Middle frontal gyrus (tissue), 1 donor: Measurements from ENCODE around the gene SH2D2A.
A peak's percentile ranks its signal among the peaks of the same experiment; 100 is the strongest.

Source experiments
- DNase-seq: peaks from one replicate; pipeline ENCODE4 v3.0.0-alpha.2; 2015; ENCODE audit warnings: low spot score; ENCODE audit errors: extremely low spot score

Gene SH2D2A

DNA sequence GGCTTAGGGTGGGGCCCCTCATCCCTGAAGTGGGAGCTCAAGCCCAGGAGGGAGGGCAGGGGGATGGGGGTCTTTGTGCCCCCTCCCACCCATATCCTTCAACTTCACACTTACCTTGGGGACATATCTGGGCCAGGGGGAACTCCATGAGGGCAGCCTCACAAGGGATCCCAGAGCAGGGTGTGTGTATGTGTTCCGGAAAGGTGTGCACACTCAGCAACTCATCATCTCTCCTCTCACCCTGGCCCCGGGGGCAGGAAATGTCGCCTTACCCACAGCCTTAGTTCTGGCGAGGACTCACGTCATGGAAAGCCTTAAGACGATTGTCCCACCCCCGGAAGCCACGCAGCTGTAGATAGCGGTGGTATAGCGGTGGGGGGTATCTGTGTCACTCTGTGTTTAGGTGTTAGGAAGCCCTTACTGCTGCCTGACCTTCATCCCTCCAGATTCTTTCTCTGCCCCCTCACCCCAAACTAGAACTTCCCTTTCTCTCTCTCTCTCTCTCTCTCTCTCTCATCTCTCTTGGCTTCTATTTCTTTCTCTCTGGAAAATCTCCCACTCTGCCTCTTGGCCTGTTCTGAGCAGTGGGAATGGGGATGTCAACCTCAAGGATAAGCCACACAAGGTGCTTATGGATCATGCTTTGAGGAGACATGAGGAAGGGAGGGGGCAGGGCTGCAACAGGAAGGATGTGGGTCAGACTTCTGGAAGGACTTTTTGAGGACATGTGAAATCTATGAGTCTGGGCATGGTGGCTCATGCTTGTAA is at the start of gene SH2D2A:
Gene SH2D2A, minus strand, starts transcription at position 288 of the 768 bp plus-strand sequence. Its CDS starts 140 bp downstream, at position 148.
- DNase-seq, result no peak

DNA sequence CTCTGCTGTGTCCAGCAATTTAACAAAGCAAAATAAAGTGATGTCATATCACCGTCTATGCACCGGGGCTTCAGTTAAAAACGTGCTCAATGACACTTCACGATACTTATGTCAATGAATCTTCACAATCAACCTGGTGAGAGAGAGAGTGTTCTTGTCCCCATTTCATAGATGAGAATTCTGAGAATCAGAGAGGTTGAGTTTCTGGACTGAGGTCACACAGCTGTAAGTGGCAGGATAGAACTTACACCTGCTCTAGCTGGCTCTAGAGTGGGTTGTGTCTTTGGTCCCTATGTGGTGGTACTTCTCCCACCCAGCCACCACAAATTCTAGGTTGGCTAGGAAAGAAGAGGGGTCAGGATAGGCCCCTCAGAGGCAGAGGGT is 49.2 kb upstream of the SH2D2A start:
- DNase-seq, result no peak

DNA sequence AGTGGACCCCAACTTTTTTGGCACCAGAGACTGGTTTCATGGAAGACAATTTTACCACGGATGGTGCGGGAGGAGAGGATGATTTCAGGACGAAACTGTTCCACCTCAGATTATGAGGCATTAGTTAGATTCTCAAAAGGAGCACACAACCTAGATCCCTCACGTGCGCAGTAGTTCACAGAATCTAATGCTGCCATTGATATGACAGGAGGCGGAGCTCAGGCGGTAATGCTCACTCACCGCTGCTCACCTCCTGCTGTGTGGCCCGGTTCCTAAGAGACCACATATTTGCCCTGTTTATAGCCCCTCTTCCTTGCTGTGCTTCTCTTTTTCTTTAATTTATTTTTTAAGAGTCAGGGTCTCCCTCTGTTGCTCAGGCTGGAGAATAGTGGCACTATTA is 48.6 kb upstream of the SH2D2A start:
- DNase-seq, result no peak

GRCh38 chr1:156864796-156865195 is 48.1 kb upstream of the SH2D2A start:
- DNase-seq, result no peak

- no peak for DNase-seq
Measured at GRCh38 chr1:156863631-156864030, 47.0 kb upstream of the SH2D2A start.

- no peak for DNase-seq
Measured at GRCh38 chr1:156862997-156863599, 46.5 kb upstream of the SH2D2A start.

DNA sequence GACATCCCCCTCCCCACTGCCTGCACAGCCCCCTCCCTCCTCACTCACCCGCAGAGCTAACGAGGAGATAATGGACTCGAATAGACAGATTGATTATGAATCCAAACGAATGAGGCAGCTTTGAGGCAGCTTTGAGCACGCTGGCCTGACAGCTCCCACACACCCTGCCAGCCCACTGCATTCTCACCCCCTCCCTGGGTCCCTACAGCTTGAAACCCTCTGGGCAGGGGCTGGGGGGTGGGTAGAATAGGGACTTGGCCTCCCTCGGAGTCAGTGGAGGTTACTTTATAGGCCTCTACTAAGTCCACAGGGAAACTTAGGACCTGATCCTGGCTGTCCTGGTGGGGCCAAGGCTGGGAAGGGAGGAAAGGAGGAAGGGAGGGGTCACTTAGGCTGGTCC is 45.9 kb upstream of the SH2D2A start:
- no peak for DNase-seq

DNA sequence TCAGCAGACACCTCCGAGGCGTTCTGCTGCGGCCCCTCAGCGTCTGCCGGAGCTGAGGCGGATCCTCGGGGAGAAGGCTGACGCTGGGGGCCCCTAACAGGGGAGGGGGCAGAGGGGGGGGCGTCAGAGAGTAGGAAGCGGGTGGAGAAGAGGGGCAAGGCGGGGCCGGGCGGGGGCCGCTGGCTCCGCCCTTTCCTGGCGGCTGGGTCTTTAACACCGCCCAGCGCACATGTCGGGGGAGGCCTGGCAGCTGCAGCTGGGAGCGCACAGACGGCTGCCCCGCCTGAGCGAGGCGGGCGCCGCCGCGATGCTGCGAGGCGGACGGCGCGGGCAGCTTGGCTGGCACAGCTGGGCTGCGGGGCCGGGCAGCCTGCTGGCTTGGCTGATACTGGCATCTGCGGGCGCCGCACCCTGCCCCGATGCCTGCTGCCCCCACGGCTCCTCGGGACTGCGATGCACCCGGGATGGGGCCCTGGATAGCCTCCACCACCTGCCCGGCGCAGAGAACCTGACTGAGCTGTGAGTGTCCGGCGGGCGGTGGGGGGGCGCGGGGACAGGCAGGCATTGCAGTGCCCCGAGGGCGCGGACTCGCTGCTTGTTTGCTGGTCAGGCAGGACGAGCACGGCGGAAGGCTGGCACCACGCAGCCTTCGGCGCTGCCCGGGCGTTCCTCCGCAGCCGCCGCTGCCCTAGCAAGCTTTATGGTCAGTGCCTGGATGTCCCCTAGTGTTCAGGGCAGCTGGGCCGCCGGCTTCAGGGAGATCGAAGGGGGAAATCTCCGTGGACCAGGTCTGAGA is 44.2 kb upstream of the SH2D2A start, which contains the start of gene NTRK1:
Gene NTRK1, plus strand, starts transcription at position 238 of the 796 bp plus-strand sequence. Its CDS starts 70 bp downstream, at position 308.
- DNase-seq, result no peak

DNA sequence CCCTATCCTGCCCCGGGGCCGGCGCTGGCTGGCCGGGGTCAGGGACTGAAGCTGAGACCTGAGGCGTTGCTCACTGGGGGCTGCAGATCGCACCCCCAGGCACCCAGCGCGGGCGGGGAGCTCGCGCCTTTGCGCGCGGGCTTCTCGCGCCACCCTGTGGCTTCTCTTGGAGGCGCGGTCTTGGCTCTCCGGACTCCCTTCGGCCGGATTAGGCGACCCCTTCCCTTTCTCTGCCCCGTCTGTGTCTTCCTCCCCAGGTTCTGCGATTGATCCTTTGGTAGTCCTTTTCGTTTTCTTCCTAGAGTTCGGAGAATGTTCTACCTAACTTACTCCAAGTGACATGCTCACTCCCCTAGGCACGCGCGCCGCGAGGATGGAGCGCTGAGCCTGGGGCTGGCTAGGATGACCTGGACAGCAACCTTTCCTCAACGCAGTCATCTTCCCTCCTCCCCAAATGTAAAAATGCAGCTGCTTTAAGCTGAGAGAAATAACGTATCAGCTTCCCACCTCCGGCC is 43.5 kb upstream of the SH2D2A start:
- DNase-seq, result peak; percentile 8

- no peak for DNase-seq
Measured at GRCh38 chr1:156859523-156860112, 43.0 kb upstream of the SH2D2A start.

GRCh38 chr1:156858959-156859522 is 42.4 kb upstream of the SH2D2A start, which contains the start of gene INSRR:
INSRR (minus strand) TSS chr1:156859117; CDS start chr1:156858621, 496 bp downstream.
- no peak for DNase-seq

GRCh38 chr1:156858555-156858956 is 41.9 kb upstream of the SH2D2A start:
- DNase-seq, result no peak

DNA sequence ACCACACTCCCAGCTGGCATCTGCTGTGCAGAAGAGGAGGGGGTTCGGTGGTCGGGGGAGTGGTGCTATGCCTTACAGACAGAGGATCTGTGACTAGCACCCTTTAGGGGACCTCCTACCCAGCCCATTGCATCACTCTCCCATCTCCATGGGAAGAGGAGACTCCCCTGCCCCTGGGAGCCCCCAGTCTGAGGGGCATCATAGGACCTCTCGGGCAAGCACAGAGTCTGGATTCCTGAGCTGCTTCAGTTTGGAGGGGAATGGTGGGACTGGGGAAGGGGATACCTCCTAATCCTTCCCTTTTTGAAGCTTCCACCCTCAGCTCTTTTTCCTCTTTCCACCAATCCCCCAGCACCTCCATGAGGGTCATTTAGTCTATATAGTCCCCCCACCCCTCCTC is 40.9 kb upstream of the SH2D2A start:
- no peak for DNase-seq

DNA sequence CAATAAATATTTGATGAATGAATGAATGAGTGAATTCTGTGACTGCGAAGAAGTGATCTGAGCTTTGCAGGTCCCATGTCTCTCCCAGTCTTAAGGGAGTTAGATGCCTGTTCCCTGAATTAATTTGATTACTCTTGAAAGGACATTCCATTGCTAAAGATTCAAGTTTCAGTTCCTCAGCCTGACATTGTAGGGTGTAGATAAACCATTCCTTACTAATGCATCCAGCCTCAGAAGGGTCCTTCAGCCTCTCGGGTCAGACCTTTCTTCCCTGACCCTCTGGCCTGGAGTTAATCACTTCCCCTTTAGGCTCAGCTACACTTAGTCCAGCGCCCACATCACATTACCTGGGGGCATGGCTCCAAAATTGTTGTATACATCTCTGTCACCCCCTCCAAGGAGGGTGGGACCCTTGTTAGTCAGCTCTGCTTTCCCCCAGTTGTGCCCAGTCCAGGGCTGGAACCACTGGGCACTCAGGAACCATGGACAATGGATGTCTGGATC is 39.7 kb upstream of the SH2D2A start:
- no peak for DNase-seq

GRCh38 chr1:156854634-156855033 is 38.0 kb upstream of the SH2D2A start:
- DNase-seq, result no peak

GRCh38 chr1:156853761-156854160 is 37.1 kb upstream of the SH2D2A start:
- DNase-seq, result no peak

GRCh38 chr1:156852418-156852874 is 35.8 kb upstream of the SH2D2A start:
- no peak for DNase-seq

DNA sequence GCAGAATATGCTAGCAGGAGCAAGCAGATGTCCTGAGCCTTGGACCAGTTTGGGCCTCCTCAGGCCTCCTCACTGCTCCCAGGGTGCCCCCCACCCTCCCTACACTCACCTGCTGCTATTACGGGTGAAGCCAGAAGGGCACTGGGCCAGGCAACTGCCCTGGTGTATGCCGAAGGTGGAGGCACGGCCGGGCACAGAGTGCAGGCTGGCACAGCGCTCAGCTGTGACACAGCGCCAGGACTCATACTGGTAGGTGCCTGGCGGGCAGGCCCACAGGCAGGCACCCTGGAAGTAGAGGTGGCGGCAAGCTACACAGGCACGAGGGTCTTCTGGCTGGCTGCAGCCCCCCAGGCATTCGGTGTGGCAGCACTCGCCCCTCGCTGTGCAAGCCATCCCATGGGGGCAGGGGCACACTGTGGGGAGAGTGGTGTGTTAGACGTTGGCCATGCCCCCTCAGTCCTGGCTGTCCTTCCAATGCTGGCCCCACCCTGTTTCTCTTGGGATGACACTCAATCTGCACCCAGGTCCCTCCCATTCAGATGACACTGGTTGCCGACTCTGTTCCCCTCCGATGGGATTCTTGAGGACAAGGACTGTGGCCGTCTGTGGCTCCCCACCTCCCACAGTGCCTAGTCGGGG is 35.2 kb upstream of the SH2D2A start:
- no peak for DNase-seq

DNA sequence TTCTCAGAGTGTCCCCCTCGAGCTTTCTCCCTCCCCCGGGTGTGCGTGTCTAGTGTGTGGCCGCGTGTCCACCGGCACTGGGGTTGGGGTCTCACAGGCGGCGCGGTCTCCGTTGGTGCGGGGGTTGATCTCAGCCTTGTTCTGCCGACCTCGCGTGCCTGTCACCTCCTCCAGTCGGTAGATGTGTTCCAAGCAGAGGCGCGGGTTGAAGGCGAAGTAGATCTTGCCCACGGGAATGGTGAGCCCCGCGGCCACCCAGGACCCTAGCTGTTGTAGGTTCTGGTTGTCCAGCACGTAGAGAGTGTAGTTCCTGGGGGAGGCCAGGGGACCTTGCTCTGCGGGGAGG is 32.5 kb upstream of the SH2D2A start:
- no peak for DNase-seq

- DNase-seq, result no peak
Measured at GRCh38 chr1:156848461-156849150, 32.0 kb upstream of the SH2D2A start.
